ENCODE results near the gene C1QTNF5.

C1QTNF5 gene

GRCh38 chr11:119306373-119306890 lies 34.3 kb downstream of the C1QTNF5 start:
- H4K20me1 ChIP-seq (ENCODE audit: insufficient read depth) = no peaks in the 10 kb centered on the region
- TF ChIP-seq CTCF (conservative IDR thresholded peaks at IDR 0.05; ENCODE audit: low read depth, low read length) = no peak
- H3K36me3 ChIP-seq (ENCODE audit: insufficient read depth) = no peaks in the 10 kb centered on the region
- no peak overlapping the region for H3K9ac ChIP-seq
- no peak overlapping the region for H3K27ac ChIP-seq
- H3K4me3 ChIP-seq (IDR thresholded peaks at IDR 0.05; ENCODE audit: insufficient read depth, low read depth, low read length) = no peak overlapping the region
- no peaks in the 10 kb centered on the region for H3K79me2 ChIP-seq (ENCODE audit: insufficient read depth, low read depth)
- H2AFZ ChIP-seq (ENCODE audit: low read depth) = no peak overlapping the region
- no peaks in the 10 kb centered on the region for H3K27me3 ChIP-seq (ENCODE audit: insufficient read depth, low read depth)
- no peaks in the 10 kb centered on the region for H3K4me1 ChIP-seq (ENCODE audit: low read depth, poor library complexity, severe bottlenecking)
- H3K4me2 ChIP-seq = no peak overlapping the region

GRCh38 chr11:119305556-119306372 lies 34.9 kb downstream of the C1QTNF5 start:
- Histone ChIP-seq H3K27me3 (ENCODE audit: insufficient read depth, low read depth) (no peaks in the 10 kb centered on the region), H3K9ac (no peak overlapping the region), H3K36me3 (ENCODE audit: insufficient read depth) (no peaks in the 10 kb centered on the region), H3K4me1 (ENCODE audit: low read depth, poor library complexity, severe bottlenecking) (no peaks in the 10 kb centered on the region), H3K4me3 (IDR thresholded peaks at IDR 0.05; ENCODE audit: insufficient read depth, low read depth, low read length) (no peak overlapping the region), H3K4me2 (no peak overlapping the region), H4K20me1 (ENCODE audit: insufficient read depth) (no peaks in the 10 kb centered on the region), H2AFZ (ENCODE audit: low read depth) (no peak overlapping the region), H3K27ac (no peak overlapping the region), H3K79me2 (ENCODE audit: insufficient read depth, low read depth) (no peaks in the 10 kb centered on the region)
- no peak for TF ChIP-seq CTCF (conservative IDR thresholded peaks at IDR 0.05; ENCODE audit: low read depth, low read length)

GRCh38 chr11:119303227-119303718 lies 37.4 kb downstream of the C1QTNF5 start:
- no peaks in the 10 kb centered on the region for H4K20me1 ChIP-seq (ENCODE audit: insufficient read depth)
- H3K36me3 ChIP-seq (ENCODE audit: insufficient read depth) = no peaks in the 10 kb centered on the region
- H3K27me3 ChIP-seq (ENCODE audit: insufficient read depth, low read depth) = no peaks in the 10 kb centered on the region

More at GRCh38 chr11:119303227-119303718, 37.4 kb downstream of the C1QTNF5 start:
- no peaks in the 10 kb centered on the region for H3K79me2 ChIP-seq (ENCODE audit: insufficient read depth, low read depth)
- no peak overlapping the region for H2AFZ ChIP-seq (ENCODE audit: low read depth)
- no peak overlapping the region for H3K27ac ChIP-seq
- H3K9ac ChIP-seq = no peak overlapping the region
- no peak overlapping the region for H3K4me3 ChIP-seq (IDR thresholded peaks at IDR 0.05; ENCODE audit: insufficient read depth, low read depth, low read length)
- H3K4me2 ChIP-seq = no peak overlapping the region
- TF ChIP-seq CTCF (conservative IDR thresholded peaks at IDR 0.05; ENCODE audit: low read depth, low read length) = no peak
- H3K4me1 ChIP-seq (ENCODE audit: low read depth, poor library complexity, severe bottlenecking) = no peaks in the 10 kb centered on the region
